ENCODE measurements around the gene CACNA1G.

The CACNA1G gene

DNA sequence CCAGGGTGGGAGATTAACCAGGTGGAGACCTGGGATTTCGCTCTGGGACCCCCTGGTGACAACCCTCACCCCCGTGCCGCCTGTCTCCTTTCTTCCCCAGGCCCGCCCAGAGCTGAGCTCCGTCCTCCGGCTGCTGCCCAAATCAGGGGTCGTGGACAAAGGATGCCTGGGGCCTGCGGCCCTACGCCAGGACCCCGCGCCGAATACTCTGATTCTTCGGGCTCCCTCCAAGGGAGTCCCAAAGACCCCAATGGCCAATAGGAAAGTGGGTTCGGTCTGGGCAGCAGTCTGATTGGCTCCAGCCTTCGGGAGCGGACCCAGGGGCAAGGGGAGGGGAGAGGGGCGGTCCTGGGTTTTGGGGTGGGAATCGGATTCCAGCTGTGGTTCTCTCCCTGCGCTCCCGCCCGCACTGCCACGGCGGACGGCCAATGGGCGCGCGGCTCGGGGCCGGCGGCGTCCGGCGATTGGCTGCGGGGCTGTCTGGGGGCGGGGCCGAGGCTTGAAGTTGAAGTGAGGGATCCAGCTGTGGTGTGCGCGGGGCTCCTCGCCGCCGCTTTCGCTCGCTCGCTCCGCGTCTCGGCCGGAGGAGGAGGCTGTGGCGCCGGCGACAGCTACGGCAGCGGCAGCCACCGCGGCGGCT lies at the start of gene CACNA1G:
TSS of gene CACNA1G (plus strand) at position 531 of the 640 bp plus-strand sequence. CDS start 745 bp downstream, outside the sequence.
- in situ Hi-C loops (cut with MboI; ENCODE audit: low sequenced_read_pairs), result no loop called here

DNA sequence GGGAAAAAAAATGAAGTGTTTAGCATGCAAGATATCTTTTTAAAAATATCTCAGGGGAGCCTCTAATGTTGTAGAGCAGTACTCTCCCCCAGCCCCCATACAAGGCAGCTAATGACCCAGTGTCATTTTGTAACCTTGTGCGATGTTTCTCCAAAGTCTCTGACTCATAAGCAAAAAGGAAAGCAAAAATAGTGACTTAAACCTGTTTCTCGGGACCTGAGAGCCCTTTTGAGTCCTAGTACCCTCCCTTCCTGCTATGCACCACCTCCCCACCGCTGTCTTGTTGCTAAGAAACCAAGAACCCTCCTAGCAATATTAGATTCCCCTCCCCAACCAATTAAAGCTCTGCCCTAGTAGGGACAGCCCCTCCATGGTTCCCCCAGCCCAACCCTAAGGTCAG lies 49.5 kb upstream of the CACNA1G start:
- in situ Hi-C loops (cut with MboI; ENCODE audit: low sequenced_read_pairs), result no loop called here

DNA sequence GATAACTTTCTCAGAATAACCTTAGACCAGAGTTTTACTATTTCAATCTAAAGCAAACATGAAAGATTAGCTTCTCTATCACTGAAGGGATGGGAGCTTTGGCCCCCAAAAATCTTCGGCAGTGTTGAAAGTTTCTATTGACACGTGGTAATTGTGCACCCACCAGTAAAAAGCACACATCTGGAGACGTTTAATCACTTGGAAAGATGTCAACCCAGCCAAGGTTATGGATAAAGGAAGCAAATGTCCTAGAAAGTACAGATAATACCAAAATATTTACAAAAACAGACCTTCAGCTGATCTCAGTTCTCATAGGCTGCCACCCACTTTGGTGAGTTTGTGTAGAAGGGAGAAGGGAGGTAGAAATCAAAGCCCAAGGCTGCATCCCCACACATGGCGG lies 47.0 kb upstream of the CACNA1G start:
- in situ Hi-C loops (cut with MboI; ENCODE audit: low sequenced_read_pairs), result no loop called here

DNA sequence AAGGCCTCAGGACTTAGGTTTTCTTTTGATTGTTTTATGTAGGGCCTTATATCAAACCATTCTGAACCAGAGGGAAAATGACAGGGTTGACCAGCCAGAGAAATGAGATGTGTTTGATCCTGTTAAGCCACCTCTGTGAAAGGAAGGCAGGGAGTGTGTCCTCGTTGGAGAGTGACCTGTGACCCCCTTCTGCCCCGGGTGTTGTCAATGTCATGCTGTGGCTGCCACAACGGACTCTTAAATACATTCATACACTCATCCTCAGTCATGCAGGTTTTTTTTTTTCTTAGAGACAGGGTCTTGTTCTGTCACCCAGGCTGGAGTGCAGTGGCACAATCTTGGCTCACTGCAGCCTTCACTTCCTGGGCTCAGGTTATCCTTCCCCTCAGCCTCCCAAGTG lies 46.1 kb upstream of the CACNA1G start:
- in situ Hi-C loops (cut with MboI; ENCODE audit: low sequenced_read_pairs), result no loop called here

DNA sequence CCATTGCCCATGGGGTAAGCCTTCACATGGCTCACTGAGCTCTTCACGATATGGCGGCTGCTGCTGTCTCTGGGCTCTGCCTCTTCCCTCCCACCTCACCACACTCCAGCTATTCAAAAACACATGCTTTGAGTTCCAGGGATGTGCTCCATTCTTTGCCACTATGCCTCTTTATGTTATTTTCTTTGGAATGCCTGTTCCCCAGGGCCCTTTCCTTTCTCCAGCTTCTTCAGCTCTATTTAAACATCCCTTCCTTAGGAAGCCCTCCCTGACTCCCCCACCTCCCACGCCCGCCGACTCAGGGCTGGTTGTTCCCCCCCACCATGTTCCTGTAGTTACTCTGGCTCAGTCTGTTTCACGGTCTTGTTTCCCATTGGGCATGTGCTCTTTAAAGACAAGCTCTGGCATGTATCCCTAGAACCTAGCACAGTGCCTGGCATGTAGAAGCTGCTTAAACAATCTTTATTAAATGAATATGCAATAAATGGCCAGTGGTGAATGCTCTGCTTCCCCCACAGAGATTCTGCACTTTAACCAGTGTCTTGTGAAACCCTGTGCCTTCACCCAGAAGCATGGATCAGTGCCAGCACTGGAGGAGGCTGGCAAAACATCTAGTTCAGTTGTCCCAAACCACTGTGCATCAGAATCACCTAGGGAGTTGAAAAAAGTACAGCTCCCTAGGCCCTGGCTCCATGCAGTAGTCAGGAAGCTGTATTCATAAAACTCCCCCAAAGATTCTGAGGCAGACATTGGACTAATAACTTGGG lies 45.4 kb upstream of the CACNA1G start:
- in situ Hi-C loops (cut with MboI; ENCODE audit: low sequenced_read_pairs), result no loop called here

DNA sequence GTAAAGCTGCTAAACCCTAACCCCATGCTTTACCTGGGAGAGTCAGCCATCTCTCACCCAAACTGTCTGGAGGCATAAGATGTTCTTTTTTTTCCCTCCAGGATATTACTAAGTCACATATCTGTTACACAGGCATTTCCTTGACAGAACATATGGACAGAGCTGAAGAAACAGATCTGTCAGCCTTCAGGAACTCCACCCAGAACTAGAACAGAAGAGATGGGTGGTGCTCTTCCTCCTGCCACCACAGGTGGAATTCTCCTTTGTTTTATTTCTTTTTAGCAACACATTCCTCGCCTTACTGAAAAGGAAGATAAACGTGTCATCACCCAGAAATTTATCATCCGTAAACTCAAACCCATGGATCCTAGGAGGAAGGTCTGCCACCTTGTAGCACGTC lies 43.5 kb upstream of the CACNA1G start:
- in situ Hi-C loops (cut with MboI; ENCODE audit: low sequenced_read_pairs), result no loop called here

DNA sequence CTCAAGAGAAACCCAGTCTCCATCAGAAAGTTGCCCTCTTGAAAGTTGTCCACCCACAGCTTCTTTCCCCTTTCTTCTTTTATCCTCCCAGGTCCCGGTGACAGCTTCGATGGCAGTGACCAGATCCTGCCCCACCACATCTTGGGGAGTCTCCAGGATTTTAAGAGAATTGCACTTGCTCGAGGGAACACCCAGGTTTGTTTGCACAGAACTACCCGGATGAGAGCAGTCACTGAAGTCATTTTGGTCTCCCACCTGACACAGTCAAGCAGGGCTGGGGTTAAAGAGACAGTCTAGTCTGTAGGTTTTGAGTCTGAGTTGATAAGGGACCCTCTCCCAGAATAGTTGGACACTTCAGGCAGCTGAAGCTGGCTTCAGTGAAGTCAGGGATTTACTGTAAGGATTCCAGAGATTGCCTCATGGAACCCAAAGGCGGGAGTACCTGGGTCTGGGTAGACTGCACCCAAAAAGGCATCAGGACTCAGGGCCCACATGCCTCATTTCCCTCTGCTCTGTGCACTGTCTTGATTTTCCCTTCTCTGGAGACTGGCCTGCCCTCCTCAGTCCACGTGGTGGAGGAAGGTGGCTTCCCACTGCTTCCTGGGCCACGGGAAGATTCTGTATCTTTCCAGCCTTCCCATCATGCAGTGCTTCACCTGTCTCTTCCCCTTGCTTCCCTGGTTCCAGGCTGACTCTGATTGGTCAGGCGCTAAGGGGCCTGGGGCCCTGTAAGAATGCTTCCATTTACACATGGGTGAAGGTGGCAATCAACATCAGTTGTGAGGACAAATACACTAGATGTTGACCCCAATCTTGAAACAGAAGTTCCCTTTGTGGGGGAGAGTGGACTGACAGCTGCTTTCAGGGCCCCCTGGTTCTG lies 42.8 kb upstream of the CACNA1G start:
- in situ Hi-C loops (cut with MboI; ENCODE audit: low sequenced_read_pairs), result no loop called here

DNA sequence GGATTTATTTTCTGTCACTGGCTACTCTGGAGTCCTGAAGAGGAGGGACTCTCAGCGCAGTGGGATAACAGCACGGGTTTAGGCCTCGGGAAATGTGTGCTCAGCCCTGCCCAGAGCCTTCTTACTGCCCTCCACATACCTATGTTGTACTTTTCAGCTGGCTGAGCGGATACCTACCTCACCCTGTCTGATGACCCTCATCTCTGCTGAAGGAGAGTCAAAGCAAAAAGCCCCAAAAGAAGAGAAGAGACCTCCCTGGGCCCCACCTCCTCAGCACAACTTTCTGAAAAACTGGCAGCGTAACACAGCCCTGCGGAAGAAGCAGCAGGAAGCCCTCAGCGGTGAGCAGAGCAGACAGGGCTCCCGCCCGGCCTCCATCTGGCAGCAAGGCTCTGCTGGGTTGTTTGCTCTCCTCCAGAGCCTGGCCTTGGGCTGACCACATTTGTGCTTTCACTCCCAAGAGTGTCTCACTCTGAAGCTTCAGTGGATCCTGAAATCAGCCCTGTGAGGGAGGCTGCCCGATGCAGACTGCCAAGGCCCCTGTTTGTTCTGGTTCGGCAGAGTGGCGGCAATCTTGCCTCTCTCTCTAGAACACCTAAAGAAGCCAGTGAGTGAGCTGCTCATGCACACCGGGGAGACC lies 42.0 kb upstream of the CACNA1G start:
- in situ Hi-C loops (cut with MboI; ENCODE audit: low sequenced_read_pairs), result no loop called here

DNA sequence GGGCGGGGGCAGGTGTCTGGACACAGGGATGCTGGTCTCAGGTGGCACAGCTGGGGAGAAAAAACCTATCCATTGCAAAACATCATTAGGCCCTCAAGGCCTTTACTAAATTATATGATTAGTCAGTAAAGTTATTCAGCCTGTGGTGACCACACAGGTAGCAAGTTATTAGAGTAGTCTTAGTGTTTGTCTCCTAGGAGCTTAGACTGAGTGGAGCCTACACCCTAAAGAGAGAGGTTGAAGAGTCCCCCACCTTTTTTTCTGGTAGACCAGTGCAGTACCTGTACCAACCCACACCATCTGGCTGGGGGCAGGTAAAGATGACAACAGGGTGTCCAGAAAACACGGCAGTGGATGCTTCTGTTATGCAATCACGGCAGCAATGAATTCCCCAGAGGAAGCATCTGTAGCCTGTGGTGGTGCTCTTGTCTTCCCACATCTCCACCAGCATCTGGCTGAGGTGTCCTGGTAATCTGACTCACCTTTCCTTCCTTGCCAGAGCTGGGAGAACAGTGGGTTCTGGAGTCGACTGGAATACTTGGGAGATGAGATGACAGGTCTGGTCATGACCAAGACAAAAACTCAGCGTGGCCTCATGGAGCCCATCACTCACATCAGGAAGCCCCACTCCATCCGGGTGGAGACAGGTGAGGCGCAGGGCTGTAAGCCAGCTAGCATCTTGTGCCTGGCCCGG lies 41.2 kb upstream of the CACNA1G start:
- in situ Hi-C loops (cut with MboI; ENCODE audit: low sequenced_read_pairs), result no loop called here

DNA sequence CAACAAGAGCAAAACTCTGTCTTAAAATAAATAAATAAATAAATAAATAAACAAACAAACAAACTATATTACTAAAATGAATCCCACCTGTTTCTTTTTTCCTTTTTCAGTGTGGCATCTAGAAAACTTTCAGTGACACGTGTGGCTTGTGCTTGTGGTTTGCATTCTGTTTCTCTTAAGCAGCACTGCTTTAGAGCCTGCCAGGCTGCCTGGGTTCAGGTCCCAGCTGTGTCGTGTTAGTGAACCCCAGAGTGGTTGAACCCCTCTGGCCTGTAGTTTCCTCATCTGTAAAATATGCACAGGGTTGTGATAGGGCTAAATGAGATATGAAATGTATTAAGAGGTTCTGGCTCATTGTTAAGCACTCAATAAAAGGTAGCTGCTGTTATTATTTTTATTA lies 40.0 kb upstream of the CACNA1G start:
- in situ Hi-C loops (cut with MboI; ENCODE audit: low sequenced_read_pairs), result no loop called here

DNA sequence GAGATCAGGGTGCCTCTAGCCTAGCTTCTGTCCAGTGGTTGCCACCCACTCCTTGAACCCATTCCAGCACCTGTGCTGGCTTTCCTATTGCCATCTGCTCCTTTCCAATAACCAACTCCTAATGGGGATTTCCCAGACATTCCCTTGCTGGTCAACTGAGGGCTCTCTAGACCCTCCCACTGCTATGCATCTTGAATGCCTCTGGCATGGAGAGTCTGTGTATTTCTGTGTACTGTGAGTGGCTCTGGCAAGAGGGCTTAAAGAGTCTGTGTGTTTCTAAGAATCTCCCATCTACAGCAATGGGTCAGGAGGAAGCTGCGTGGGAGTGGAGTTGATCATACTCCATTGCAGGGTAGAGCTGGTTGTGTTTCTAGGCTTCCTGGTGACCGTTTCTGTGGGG lies 39.0 kb upstream of the CACNA1G start:
- in situ Hi-C loops (cut with MboI; ENCODE audit: low sequenced_read_pairs), result no loop called here

DNA sequence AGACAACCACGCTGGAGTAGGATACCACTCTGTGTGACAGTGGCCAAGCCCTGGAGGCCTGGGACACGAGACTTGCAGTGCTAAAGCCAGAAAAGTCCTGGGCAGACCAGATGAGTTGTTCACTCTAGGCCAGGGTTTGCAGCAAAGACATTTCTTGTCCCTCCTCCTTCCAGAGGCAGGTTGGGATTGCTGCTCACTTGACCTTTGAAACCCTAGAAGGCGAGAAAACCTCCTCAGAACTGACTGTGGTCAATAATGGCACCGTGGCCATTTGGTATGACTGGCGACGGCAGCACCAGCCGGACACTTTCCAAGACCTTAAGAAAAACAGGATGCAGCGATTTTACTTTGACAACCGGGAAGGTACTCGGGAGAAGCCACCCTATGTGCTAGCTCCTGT lies 37.7 kb upstream of the CACNA1G start:
- in situ Hi-C loops (cut with MboI; ENCODE audit: low sequenced_read_pairs), result no loop called here

DNA sequence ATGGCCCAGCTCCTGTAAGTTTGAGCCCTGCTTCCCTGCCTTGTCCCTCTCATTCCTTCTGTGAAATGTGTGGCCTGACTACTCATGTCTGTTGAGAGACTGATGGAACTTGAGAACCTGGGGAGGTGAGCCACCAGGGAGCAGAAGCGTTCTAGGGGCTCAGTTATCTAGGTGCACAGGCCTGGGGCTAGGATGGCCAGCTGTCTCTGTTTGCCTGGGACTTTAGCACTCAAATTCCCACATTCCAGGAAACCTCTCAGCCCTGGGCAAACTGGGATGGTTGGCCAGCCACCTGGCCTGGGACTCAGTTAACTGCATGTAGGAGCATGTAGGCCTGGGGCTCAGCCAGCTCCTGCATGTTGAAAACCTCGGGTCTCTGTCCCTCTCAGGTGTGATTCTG lies 37.3 kb upstream of the CACNA1G start:
- in situ Hi-C loops (cut with MboI; ENCODE audit: low sequenced_read_pairs), result no loop called here

DNA sequence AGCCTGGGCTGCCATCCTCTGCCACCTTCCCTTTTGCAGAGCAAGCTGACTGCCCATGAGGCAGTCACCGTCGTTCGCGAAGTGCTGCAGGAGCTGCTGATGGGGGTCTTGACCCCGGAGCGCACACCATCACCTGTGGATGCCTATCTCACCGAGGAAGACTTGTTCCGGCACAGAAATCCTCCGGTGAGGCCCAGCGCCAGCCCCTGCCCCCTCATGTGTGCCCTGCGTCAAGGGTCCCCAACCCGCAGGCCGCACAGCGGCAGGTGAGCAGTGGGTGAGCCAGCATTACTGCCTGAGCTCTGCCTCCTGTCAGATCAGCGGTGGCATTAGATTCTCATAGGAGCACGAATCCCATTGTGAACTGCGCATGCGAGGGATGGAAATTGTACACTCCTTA lies 35.7 kb upstream of the CACNA1G start:
- in situ Hi-C loops (cut with MboI; ENCODE audit: low sequenced_read_pairs), result no loop called here

DNA sequence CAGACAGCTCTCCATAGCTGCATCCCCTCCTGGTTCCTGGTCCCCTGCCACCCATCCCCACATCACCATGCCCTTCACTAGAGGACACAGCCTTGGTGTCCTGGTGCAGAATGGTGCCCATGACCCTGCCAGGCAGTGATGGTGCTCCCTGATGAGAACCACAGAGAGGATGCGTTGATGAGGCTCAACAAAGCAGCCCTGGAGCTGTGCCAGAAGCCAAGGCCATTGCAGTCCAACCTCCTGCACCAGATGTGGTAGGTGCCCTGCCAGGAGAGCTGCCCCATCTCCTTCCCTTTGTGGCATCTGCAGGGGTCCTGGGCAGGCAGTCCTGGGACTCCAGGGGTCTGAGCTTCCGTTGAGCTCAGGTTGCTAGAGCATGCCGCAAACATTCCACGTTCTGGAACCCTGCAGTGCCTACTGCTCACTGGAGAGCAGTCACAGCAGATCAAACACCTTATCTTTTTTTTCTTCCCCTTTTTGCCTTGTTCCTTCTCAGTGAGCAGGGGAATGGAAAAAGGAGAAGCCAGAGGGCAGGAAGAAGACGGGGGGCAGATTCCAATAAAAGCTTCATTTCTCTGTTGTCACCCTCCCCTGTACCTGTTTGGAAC lies 33.3 kb upstream of the CACNA1G start:
- in situ Hi-C loops (cut with MboI; ENCODE audit: low sequenced_read_pairs), result no loop called here

DNA sequence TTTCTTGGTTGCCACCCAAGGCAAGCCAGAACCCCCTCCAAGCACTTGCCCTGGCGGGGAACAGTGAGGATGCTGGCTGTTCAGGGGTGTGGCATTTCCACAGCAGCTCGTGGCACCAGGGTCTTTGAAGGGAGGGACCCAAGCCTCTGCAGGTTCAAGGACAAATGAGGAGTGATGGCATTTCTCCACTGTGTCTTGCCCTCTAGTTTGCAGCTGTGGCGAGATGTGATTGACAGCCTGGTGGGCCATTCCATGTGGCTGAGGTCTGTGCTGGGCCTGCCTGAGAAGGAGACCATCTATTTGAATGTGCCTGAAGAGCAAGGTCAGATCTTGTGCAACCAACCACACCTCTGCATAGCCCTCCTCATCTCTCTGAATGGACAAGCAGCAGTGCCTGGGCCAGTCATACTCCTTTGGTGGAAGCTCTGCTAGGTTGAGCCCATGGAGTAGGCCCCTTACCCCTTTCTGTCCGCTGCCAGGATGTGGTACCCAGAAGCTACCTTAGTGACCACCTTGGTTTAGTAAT lies 32.5 kb upstream of the CACNA1G start:
- in situ Hi-C loops (cut with MboI; ENCODE audit: low sequenced_read_pairs), result no loop called here

DNA sequence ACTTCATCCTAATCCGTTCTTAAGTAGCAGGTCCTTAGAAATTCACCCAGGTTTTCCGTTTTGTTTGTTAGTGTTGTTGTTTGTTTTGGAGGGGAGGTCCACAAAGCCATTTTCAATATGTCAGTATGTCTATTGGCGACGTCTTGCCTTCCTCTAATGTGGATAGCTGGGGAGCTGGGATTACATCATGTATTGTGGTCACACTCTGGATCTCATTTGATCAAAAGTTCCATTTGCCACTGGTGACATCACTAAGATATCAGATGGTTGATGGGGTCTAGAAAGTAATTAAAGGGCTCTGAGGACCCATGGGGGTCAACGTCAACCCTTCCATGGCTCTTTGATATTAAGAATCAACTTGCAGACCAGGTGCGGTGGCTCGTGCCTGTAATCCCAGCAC lies 30.7 kb upstream of the CACNA1G start:
- in situ Hi-C loops (cut with MboI; ENCODE audit: low sequenced_read_pairs), result no loop called here

DNA sequence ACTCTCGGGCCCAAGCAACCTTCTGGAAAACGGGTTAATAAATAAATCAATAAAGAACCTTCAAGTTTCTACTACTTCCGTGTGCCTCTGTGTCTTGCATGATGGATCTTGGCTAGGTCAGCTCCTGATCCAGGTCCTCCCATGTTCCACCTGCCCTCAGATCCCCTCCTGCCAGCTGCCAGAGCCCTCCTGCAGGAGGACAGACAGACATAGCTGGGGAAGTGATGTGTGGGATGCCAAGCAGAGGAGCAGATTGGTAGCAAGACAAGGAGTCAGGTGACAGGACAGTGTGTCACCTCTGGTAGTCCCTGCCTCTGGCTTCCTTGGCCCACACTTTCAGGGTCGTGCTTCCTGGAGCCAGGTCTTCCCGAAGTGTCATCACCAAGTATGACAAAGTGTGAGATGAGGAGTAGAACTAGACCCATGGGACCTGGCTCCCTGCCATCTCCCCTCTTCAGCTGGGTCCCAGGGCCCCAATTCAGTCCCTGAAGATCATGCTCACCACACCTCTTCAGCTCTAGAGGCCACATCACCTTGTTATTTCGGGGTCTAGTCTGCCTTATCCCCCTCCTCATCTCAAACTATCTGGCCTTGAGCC lies 29.0 kb upstream of the CACNA1G start:
- in situ Hi-C loops (cut with MboI; ENCODE audit: low sequenced_read_pairs), result no loop called here

DNA sequence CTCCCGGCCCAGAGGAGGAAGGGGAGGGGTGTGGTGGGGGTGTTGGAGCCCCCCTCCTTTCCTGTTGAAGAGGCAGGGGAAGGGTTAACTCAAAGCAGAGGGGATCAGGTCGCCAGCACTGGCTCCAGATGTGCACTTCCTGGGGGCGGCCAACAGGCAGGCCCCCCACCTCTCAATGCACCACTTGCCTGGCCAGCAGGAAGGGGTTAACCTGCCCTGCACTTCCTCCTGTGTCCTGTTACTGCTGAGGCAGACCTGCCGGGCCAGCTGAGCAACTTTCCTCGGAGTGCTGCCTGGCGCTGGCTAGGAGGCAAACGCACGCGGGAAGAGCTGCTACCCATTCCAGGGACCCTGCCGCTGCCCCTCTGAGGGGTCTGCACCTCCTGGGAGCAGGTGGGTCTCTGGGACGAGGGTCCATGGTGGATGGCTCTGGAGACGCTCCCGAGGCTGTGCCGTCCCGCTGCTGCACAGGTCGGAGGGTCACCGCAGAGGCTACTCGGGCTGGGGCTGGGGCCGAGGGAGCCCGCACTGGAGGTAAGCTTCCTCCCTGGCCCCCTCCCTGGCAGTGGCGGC lies 28.0 kb upstream of the CACNA1G start, which contains the start of gene EPN3:
TSS of gene EPN3 (plus strand) at position 284 of the 573 bp plus-strand sequence. CDS start 3,822 bp downstream, outside the sequence.
- in situ Hi-C loops (cut with MboI; ENCODE audit: low sequenced_read_pairs), result no loop called here

All from hTERT RPE-1 (cell line).